Panc1 (cell line): ENCODE results near the gene SH3TC1.

Source experiments
- CTCF ChIP-seq: fragments of 450-650 bp; IDR thresholded peaks from 2 replicates; pipeline ENCODE4 v1.5.1; 2017; ENCODE audit warnings: mild to moderate bottlenecking
- POLR2AphosphoS5 ChIP-seq: IDR thresholded peaks from 2 replicates; pipeline ENCODE4 v1.6.1; 2012; ENCODE audit warnings: mild to moderate bottlenecking, low read depth, low read length, moderate library complexity
- REST ChIP-seq, 2 experiments: IDR thresholded peaks; 2 replicates each; pipeline ENCODE4 v1.6.1; 2011 to 2012; ENCODE audit warnings: low read depth in 2 of 2, control low read depth in 1 of 2, low read length in 1 of 2, mild to moderate bottlenecking in 1 of 2, moderate library complexity in 1 of 2; ENCODE audit not compliant: insufficient read depth in 1 of 2

GRCh38 chr4:8283161-8283560 lies 84.1 kb downstream of the SH3TC1 start:
- TF ChIP-seq CTCF (no peak), POLR2AphosphoS5 (no peak), REST (IDR thresholded peaks at IDR 0.05; ENCODE audit: insufficient read depth in 1 of 2, low read depth in 2 of 2, low read length in 1 of 2) (no peak)
